Activated CD4-positive, CD25-positive, alpha-beta regulatory T cell treated with anti-CD3 and anti-CD28 coated beads, Interleukin-2, amount 50 U/mL, for 72 hours (primary cell): ENCODE results near the gene SLC39A11.

ENCODE experiments used
- DNase-seq: peaks from one replicate; pipeline ENCODE4 v3.0.0; 2021

SLC39A11 gene

GRCh38 chr17:72602517-72603419 is 489.7 kb downstream of the SLC39A11 start:
- no peak for DNase-seq

GRCh38 chr17:72600934-72601333 is 491.6 kb downstream of the SLC39A11 start:
- no peak for DNase-seq

GRCh38 chr17:72599891-72600290 is 492.6 kb downstream of the SLC39A11 start:
- no peak for DNase-seq

- no peak for DNase-seq
These were observed 493.8 kb downstream of the SLC39A11 start for GRCh38 chr17:72598695-72599094.

GRCh38 chr17:72597354-72598087 is 495.0 kb downstream of the SLC39A11 start:
- DNase-seq, result no peak
